Mesothelial cell of epicardium (in vitro differentiated cells): ENCODE data around the gene CACNA2D3. TPM values are rescaled to one million over a fixed set of nuclear protein-coding genes. Genes with fewer than 3 reads are reported as not detected.

Experiments used
- DNase-seq, 2 experiments: peaks; one replicate each; pipeline ENCODE4 v3.0.0; 2021; ENCODE audit warnings: low spot score in 2 of 2; ENCODE audit not compliant: unreplicated experiment in 2 of 2
- H3K27ac Mint-ChIP-seq: 2 replicates; pipeline ENCODE4 v1.8.0; 2021; ENCODE audit warnings: mixed read lengths
- H3K27me3 Mint-ChIP-seq: 2 replicates; pipeline ENCODE4 v1.8.0; 2021; ENCODE audit warnings: low read depth, mixed read lengths
- H3K36me3 Mint-ChIP-seq: 2 replicates; pipeline ENCODE4 v1.8.0; 2021; ENCODE audit warnings: mixed read lengths
- H3K4me1 Mint-ChIP-seq: 2 replicates; pipeline ENCODE4 v1.8.0; 2021; ENCODE audit warnings: mixed read lengths
- H3K4me3 Mint-ChIP-seq: 2 replicates; pipeline ENCODE4 v1.8.0; 2021; ENCODE audit warnings: mild to moderate bottlenecking, moderate library complexity, mixed read lengths
- H3K9me3 Mint-ChIP-seq: 2 replicates; pipeline ENCODE4 v1.8.0; 2021; ENCODE audit warnings: mixed read lengths
- CTCF ChIP-seq: fragments of 200-600 bp; sonication (generic); IDR thresholded peaks from one replicate; pipeline ENCODE4 v1.5.0; 2021; ENCODE audit warnings: antibody characterized with exemption; ENCODE audit not compliant: unreplicated experiment
- total RNA-seq: library from RNA; stranded (reverse); gene quantifications from 3 replicates; pipeline ENCODE4 v1.2.1, GENCODE V29; 2021

The CACNA2D3 gene
- total RNA-seq, 1 donor from 2014 or later: 2.3 TPM

GRCh38 chr3:54085936-54086335, 36.4 kb upstream of the CACNA2D3 start:
- DNase-seq: no peak
- Mint-ChIP-seq H3K27ac (no peak overlapping the region), H3K9me3 (no peaks in the 10 kb centered on the region), H3K4me1 (peaks cover 9% of the 10 kb centered on the region), H3K36me3 (no peaks in the 10 kb centered on the region), H3K27me3 (peaks cover 93% of the 10 kb centered on the region), H3K4me3 (no peak overlapping the region)
- TF ChIP-seq CTCF: no peak

DNA sequence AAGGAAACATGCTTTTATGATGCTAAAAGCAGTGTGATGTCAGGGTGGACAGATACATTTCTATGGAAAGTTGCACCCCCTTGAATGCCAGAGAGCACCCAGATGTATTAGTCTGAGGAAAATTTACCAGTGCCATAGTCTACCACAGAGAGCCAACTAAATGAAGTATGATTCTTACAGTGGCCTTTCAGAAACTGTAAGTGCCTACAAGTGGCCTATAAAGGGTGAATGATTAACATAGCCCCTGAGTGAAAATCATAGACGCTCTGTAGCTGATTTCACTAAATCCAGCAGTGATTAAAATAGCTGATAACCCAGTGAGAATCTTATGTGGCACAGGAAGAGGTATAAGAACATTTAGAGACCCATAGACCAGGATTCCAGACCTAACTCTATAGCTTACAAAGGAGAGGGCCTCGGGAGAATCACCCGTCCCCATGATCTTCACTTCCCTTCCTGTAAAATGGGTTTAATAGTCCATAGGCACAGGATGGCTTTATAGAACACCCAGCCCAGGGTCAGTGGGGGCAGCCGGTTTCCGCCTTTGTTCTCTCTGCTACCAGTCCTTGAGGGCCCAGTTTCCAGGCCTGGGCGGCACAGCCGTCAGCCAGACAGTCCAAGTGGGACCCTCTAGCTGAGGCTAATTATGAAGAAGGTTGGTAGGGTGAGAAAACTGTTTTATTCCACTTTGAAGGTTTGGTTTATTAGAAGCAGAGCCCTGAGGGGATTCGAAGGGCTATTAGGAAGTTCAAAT, 35.5 kb upstream of the CACNA2D3 start:
- H3K4me1 Mint-ChIP-seq: peaks cover 9% of the 10 kb centered on the region
- no peak overlapping the region for H3K27ac Mint-ChIP-seq
- no peaks in the 10 kb centered on the region for H3K9me3 Mint-ChIP-seq
- DNase-seq: no peak
- peaks cover 86% of the 10 kb centered on the region for H3K27me3 Mint-ChIP-seq
- TF ChIP-seq CTCF: no peak
- H3K36me3 Mint-ChIP-seq: no peaks in the 10 kb centered on the region
- peak overlapping the region; percentile 51 for H3K4me3 Mint-ChIP-seq

GRCh38 chr3:54087581-54088410, 34.6 kb upstream of the CACNA2D3 start:
- Mint-ChIP-seq H3K9me3 (no peaks in the 10 kb centered on the region), H3K27me3 (peaks cover 81% of the 10 kb centered on the region), H3K27ac (no peak overlapping the region)

GRCh38 chr3:54093491-54094248, 28.7 kb upstream of the CACNA2D3 start:
- DNase-seq: no peak
- Mint-ChIP-seq H3K27me3 (peaks cover 41% of the 10 kb centered on the region), H3K9me3 (no peaks in the 10 kb centered on the region), H3K4me3 (no peak overlapping the region), H3K36me3 (no peaks in the 10 kb centered on the region), H3K4me1 (peaks cover 6% of the 10 kb centered on the region), H3K27ac (no peak overlapping the region)
- no peak for TF ChIP-seq CTCF

More at GRCh38 chr3:54087581-54088410, 34.6 kb upstream of the CACNA2D3 start:
- peaks cover 9% of the 10 kb centered on the region for H3K4me1 Mint-ChIP-seq
- no peaks in the 10 kb centered on the region for H3K36me3 Mint-ChIP-seq
- no peak for TF ChIP-seq CTCF
- peak in 1 of 2 experiments; percentile 44 for DNase-seq
- peak overlapping the region; percentile 51 for H3K4me3 Mint-ChIP-seq

GRCh38 chr3:54094926-54095325, 27.4 kb upstream of the CACNA2D3 start:
- Mint-ChIP-seq H3K4me3 (no peak overlapping the region), H3K27ac (no peak overlapping the region), H3K27me3 (peaks cover 28% of the 10 kb centered on the region), H3K9me3 (no peaks in the 10 kb centered on the region), H3K4me1 (peaks cover 6% of the 10 kb centered on the region), H3K36me3 (no peaks in the 10 kb centered on the region)
- no peak for TF ChIP-seq CTCF
- no peak for DNase-seq
